Stimulated activated CD4-positive, alpha-beta T cell treated with anti-CD3 and anti-CD28 coated beads, Interleukin-12 subunit alpha, Interleukin-12 subunit beta, amount 100 ng/mL, for 48 hours (primary cell): ENCODE measurements around the gene TGM2.

Experiments
- DNase-seq, 3 donors: peaks; one replicate each; pipeline ENCODE4 v3.0.0-alpha.2; 2020; ENCODE audit warnings: low read depth in 2 of 3, low spot score in 1 of 3

TGM2 gene

GRCh38 chr20:38098952-38099351 lies 66.1 kb downstream of the TGM2 start:
- DNase-seq: no peak

GRCh38 chr20:38095017-38095686 lies 69.9 kb downstream of the TGM2 start:
- no peak for DNase-seq

DNA sequence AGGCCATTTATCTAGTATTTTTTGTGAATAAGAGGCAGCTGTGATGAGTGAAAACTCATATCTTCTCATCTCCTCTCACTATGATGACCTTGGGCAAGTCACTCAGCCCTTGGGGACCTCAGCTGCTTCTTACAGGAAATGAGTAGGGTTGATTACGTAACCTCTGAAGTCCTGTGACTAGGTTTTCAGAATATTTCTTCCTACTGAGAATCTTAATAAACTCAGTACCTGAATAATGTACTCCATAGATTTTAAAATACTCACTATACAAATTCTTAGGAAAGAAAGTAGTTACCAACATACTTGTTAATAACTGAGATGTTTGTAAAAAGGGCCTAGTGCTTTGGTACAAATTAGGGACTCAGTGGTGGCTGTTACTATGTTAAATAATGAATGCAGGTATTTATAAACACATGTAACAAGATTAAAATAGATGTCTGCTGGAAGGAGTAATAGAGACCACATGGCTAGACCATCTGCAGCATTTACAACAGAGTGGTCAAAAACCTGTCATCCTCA lies 70.6 kb downstream of the TGM2 start:
- peak in 2 of 3 donors; percentile 3 to 7 for DNase-seq

GRCh38 chr20:38093641-38094077 lies 71.4 kb downstream of the TGM2 start:
- DNase-seq: no peak

DNA sequence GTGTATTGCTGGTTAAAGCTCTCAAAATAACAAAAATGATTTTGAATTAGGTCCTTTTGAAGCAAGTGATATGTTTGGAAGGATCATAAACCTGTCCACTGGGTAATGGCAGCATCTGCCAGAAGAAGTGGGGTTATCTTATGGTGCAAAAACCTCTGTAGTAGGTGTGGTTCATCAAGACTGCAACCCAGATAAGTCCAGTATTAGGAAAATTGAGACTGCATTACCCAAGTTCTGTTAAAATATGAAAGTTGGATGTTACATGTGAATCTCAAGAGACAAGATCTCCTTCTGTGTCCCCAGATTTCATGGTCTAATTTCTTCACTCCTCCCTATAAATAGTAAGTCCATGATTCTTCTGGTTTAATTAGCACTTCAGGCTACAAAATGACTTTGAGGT lies 72.2 kb downstream of the TGM2 start:
- DNase-seq: no peak

DNA sequence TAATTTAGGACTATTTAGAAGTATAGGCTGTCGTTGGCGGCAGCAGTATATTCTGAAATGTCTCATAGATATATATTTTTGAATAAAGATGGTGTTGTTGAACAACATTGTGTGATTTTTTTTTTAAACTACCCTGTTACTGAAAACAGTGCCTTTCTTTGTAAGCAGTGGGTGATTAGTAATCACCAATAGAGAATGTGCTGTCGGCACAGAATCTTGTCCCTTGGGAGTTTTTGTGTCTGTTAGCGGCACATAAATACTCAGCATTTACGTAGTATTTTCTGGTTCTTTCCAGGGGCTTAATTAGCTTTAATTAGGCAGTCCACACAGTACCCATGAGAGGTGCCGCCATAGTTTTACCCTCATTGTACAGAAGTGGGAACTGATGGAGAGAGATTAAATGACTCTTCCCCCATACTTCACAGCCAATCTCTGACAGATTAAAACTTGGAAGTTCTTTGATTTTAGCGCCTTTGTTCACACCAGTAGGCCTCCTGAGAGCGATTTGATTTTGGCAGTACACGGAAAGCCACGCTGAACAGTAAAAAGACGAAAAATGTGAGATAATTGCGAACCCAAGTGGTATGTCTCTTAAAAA lies 72.7 kb downstream of the TGM2 start:
- no peak for DNase-seq

DNA sequence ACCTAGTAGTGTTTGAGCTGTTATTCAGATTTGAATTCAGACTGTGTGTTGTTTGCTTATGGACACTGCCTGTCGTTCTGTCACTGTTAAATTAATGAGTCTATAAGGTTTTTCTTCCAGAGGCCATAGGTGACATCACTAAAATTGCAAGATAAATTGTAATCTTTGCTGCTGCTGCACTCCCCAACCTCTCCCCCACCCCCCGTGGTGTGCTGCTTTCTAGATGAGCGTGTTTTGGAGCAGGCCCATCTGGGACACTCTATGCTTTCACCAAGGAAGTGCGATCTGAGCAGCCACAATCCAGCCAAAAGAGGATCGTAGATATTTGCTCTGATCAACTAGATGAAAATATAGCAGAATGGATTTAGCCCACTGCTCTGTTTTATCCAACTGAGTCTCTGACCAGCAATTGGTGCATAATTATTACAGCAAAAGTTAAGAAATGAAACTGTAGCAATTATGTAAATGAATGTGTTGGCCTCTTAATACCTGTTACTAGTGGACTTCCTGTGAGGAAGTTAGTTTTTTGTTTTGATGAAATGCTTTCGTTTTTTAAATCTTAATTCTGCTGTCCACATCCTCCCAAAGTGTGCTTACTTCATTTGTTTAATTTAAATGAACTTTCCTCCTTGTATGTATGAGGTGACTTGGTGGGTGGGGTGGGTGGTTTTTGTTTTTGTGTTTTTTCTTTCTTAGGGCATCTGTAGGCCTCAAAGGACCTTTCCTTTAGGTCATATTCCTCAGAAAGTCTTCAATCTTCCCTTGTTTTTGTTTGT lies 73.4 kb downstream of the TGM2 start:
- DNase-seq: no peak

DNA sequence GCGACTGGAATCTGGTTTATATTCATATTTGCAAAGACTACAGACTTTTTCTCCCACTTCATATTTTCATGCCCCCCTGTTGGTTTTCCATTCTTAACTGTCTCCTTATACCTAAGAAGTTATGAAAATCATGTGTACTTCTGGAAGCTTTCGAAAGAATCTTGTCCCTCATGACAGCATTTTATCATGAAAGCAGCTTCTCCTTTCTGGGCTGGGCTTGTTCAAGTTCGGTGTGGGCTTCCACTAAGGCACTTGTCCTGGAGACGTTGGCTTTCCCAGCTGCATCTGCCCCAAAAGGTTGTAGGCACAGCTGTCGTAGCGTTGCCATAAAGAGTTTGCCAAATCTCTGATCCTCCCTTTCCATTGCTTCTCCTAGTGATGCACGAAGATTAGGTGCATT lies 75.0 kb downstream of the TGM2 start:
- no peak for DNase-seq

GRCh38 chr20:38089500-38089899 lies 75.6 kb downstream of the TGM2 start:
- DNase-seq: no peak

- DNase-seq: no peak
Measured at GRCh38 chr20:38085026-38085425, 80.0 kb downstream of the TGM2 start.

- DNase-seq: no peak
Measured at GRCh38 chr20:38084425-38084951, 80.6 kb downstream of the TGM2 start.

DNA sequence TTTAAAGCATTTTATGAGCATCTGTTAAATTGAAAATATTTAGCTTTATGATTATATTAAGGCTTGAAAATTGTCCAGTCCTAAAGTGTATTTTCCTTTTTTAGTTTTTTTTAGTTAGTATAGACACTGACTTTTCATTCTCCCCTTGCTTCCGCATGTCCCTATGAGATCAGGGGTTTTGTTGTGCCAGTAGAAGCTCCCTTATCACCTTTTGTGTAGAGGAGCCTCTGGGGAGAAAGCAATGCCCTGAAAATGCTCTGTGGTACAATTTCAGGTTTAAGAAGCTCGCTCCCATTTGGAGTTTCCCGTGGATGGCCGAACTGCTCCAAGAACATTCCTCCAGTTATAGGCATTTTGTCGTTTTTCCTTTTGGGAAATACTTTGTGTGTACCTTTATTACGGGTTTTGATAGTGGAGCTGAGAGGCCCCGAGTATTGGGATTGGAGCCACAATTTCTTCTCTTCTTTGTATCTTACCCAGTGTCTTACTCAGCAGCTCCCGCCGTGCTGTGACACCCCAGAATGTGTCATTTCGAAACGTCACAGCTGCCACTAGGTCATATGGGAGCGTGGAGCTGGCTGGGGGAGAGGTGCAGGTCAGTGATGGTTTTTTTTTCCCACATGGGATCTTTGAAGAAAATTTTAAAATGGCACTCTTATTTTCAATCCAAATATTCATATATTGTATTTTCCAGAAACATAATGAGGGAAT lies 81.6 kb downstream of the TGM2 start:
- no peak for DNase-seq

DNA sequence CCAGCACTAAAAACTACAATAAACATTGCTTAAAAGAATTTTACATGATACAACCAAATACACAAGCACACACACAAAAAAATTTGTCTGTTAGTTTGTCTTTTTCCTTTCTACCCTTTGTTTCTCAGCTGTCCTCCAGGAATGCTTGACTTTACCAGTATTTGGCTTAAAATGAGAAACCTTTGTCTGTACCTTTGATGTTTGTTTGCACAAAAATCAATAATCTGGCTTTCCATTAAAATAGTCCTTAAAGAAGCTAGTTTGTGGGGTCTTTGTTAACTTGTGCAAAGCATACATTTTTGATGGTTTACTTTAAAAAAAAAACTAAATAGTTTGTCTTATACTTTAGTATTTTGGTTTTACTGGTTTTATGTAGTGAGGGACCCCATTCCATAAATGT lies 82.2 kb downstream of the TGM2 start:
- DNase-seq: no peak

GRCh38 chr20:38081575-38081974 lies 83.5 kb downstream of the TGM2 start:
- DNase-seq: no peak

GRCh38 chr20:38079353-38079752 lies 85.7 kb downstream of the TGM2 start:
- DNase-seq: no peak

DNA sequence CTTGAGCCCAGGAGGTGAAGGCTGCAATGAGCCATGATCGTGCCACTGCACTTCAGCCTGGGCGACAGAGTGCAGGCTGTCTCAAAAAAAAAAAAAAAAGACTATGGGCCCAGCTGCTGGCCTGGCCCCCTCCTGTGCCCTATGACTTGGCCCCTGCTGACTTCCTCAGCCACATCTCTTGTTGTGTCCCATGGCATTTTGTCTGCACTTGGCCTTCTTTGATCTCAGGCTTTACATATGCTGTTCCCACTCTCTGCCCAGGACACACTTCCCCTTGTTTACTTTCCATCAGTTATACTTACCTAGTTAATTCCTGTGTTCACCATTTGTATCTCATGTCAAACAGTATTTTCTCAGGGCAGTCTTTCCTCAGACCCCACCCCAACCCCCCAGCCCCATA lies 87.0 kb downstream of the TGM2 start:
- DNase-seq: no peak
